NT2/D1 (cell line): ENCODE measurements around the gene SYT12.

Experiments used
- SUZ12 ChIP-seq: IDR thresholded peaks from 2 replicates; pipeline ENCODE4 v1.6.1; 2011; ENCODE audit not compliant: insufficient read length, insufficient read depth; ENCODE audit errors: extremely low read depth
- YY1 ChIP-seq: IDR thresholded peaks from 2 replicates; pipeline ENCODE4 v1.6.1; 2011; ENCODE audit not compliant: insufficient read length, insufficient read depth
- ZNF274 ChIP-seq: IDR thresholded peaks from 2 replicates; pipeline ENCODE4 v1.6.1; 2011; ENCODE audit warnings: mild to moderate bottlenecking, low read depth, low read length

- TF ChIP-seq SUZ12 (no peak), YY1 (no peak), ZNF274 (no peak)
These were observed 2.0 kb downstream of the SYT12 start for GRCh38 chr11:67024966-67025365.
